IMR-90 (cell line): ENCODE results near the gene SAP30BP. TPM values are rescaled to one million over a fixed set of nuclear protein-coding genes. Genes with fewer than 3 reads are reported as not detected.

Source experiments
- ATAC-seq: fragments of 200-7000 bp; cut with Tn5 transposase; 2 replicates; pipeline ENCODE4 v1.9.1; 2020; ENCODE audit warnings: low read depth, mild to moderate bottlenecking, moderate library complexity
- BruUV-seq: library from RNA; stranded (reverse); fragments of 400-500 nt; replicated peaks from 2 replicates; lab custom pipeline; 2021; lab: Mats Ljungman, UMichigan
- CTCF ChIA-PET: fragments of 300-600 bp; formaldehyde crosslinking; extraction: SDS; loops from one replicate; lab custom pipeline; 2021; ENCODE audit warnings: antibody characterized with exemption; lab: Yijun Ruan, JAX
- POLR2A ChIA-PET: fragments of 300-600 bp; sonication (Branson Sonifier 250); formaldehyde crosslinking; loops from one replicate; lab custom pipeline; 2022; ENCODE audit warnings: antibody characterized with exemption; ENCODE audit not compliant: unreplicated experiment; lab: Charles Lee
- DNase-seq: peaks from one replicate; pipeline ENCODE4 v3.0.0; 2013
- H2AFZ ChIP-seq: replicated peaks from 2 replicates; pipeline ENCODE3; 2013; ENCODE audit warnings: low read length, mild to moderate bottlenecking; ENCODE audit not compliant: poor library complexity
- H2AK5ac ChIP-seq: 2 replicates; pipeline ENCODE4 v1.6.1; 2013; ENCODE audit warnings: low read depth, low read length, inconsistent platforms
- H2AK9ac ChIP-seq: replicated peaks from 2 replicates; pipeline ENCODE3; 2013; ENCODE audit warnings: mild to moderate bottlenecking, low read depth, low read length, moderate library complexity; ENCODE audit not compliant: poor library complexity
- H2BK120ac ChIP-seq: 2 replicates; pipeline ENCODE4 v1.6.1; 2013; ENCODE audit warnings: low read depth, low read length, inconsistent platforms
- H2BK15ac ChIP-seq: 3 replicates; pipeline ENCODE4 v1.6.1; 2013; ENCODE audit warnings: low read depth, low read length, inconsistent platforms
- H2BK20ac ChIP-seq: 2 replicates; pipeline ENCODE4 v1.6.1; 2013; ENCODE audit warnings: low read depth, mild to moderate bottlenecking, inconsistent platforms, low read length, moderate library complexity
- H2BK5ac ChIP-seq: 2 replicates; pipeline ENCODE4 v1.6.1; 2013; ENCODE audit warnings: mild to moderate bottlenecking, low read depth, low read length, inconsistent platforms; ENCODE audit not compliant: poor library complexity, severe bottlenecking
- H3K14ac ChIP-seq: replicated peaks from 2 replicates; pipeline ENCODE4 v1.6.1; 2013; ENCODE audit warnings: low read depth, low read length, inconsistent platforms
- H3K18ac ChIP-seq: 2 replicates; pipeline ENCODE4 v1.6.1; 2013; ENCODE audit warnings: low read depth, low read length, control low read depth
- H3K23ac ChIP-seq: 2 replicates; pipeline ENCODE4 v1.6.1; 2013; ENCODE audit warnings: low read depth, low read length, inconsistent platforms
- H3K27ac ChIP-seq: 2 replicates; pipeline ENCODE4 v1.5.1; 2013; ENCODE audit warnings: mild to moderate bottlenecking, control low read depth, low read length; ENCODE audit not compliant: insufficient read depth
- H3K27me3 ChIP-seq: 2 replicates; pipeline ENCODE4 v1.6.1; 2013; ENCODE audit warnings: low read length; ENCODE audit not compliant: control insufficient read depth, insufficient read depth
- H3K36me3 ChIP-seq: 2 replicates; pipeline ENCODE4 v1.6.1; 2013; ENCODE audit warnings: low read length, mixed read lengths; ENCODE audit not compliant: control insufficient read depth, insufficient read depth
- H3K4ac ChIP-seq: 2 replicates; pipeline ENCODE4 v1.6.1; 2013; ENCODE audit warnings: low read depth, low read length, inconsistent platforms
- H3K4me1 ChIP-seq: 2 replicates; pipeline ENCODE4 v1.6.1; 2013; ENCODE audit warnings: low read length, mixed read lengths; ENCODE audit not compliant: control insufficient read depth, insufficient read depth
- H3K4me2 ChIP-seq: 2 replicates; pipeline ENCODE4 v1.6.1; 2013; ENCODE audit warnings: low read depth, mild to moderate bottlenecking, control low read depth, low read length, moderate library complexity
- H3K4me3 ChIP-seq: 2 replicates; pipeline ENCODE4 v1.5.1; 2013; ENCODE audit warnings: low read depth, mild to moderate bottlenecking, control low read depth, low read length, moderate library complexity; ENCODE audit not compliant: insufficient read depth
- H3K56ac ChIP-seq: 2 replicates; pipeline ENCODE4 v1.6.1; 2013; ENCODE audit warnings: low read length, inconsistent platforms; ENCODE audit not compliant: insufficient read depth; ENCODE audit errors: extremely low read depth
- H3K79me1 ChIP-seq, 2 experiments: 2 replicates each; pipeline ENCODE4 v1.6.1; 2013; ENCODE audit warnings: low read length in 2 of 2, inconsistent platforms in 1 of 2, low read depth in 1 of 2
- H3K9ac ChIP-seq: 2 replicates; pipeline ENCODE4 v1.6.1; 2013; ENCODE audit warnings: low read depth, low read length, control low read depth
- H3K9me1 ChIP-seq: 2 replicates; pipeline ENCODE4 v1.6.1; 2013; ENCODE audit warnings: low read length, inconsistent platforms; ENCODE audit not compliant: insufficient read depth
- H3K9me3 ChIP-seq: 2 replicates; pipeline ENCODE4 v1.6.1; 2013; ENCODE audit warnings: low read length; ENCODE audit not compliant: control insufficient read depth, insufficient read depth
- H4K20me1 ChIP-seq: 2 replicates; pipeline ENCODE4 v1.6.1; 2013; ENCODE audit warnings: low read length, inconsistent platforms; ENCODE audit not compliant: insufficient read depth
- H4K5ac ChIP-seq: 2 replicates; pipeline ENCODE4 v1.6.1; 2013; ENCODE audit warnings: mild to moderate bottlenecking, low read depth, low read length, control low read depth
- H4K8ac ChIP-seq, 2 experiments: 2 replicates each; pipeline ENCODE4 v1.6.1; 2013; ENCODE audit warnings: low read depth in 2 of 2, low read length in 2 of 2, control low read depth in 1 of 2, inconsistent platforms in 1 of 2
- H4K91ac ChIP-seq: 2 replicates; pipeline ENCODE4 v1.6.1; 2013; ENCODE audit warnings: low read depth, low read length, inconsistent platforms; ENCODE audit not compliant: insufficient read depth
- BHLHE40 ChIP-seq: fragments of 150-350 bp; IDR thresholded peaks from 2 replicates; pipeline ENCODE4 v1.6.1; 2016; ENCODE audit warnings: mild to moderate bottlenecking, low read depth, low read length
- CEBPB ChIP-seq: IDR thresholded peaks from 2 replicates; pipeline ENCODE4 v1.6.1; 2012; ENCODE audit warnings: low read depth, low read length, improper control_type of control experiment
- CHD1 ChIP-seq: IDR thresholded peaks from 2 replicates; pipeline ENCODE4 v1.6.1; 2012; ENCODE audit warnings: low read depth, low read length, improper control_type of control experiment
- FOS ChIP-seq: fragments of 150-350 bp; IDR thresholded peaks from 2 replicates; pipeline ENCODE4 v1.6.1; 2016; ENCODE audit warnings: low read depth, low read length
- MAFK ChIP-seq: IDR thresholded peaks from 2 replicates; pipeline ENCODE4 v1.6.1; 2012; ENCODE audit warnings: low read depth, low read length, improper control_type of control experiment
- MAZ ChIP-seq: IDR thresholded peaks from 2 replicates; pipeline ENCODE4 v1.6.1; 2012; ENCODE audit warnings: low read depth, mild to moderate bottlenecking, low read length, improper control_type of control experiment, moderate library complexity, borderline replicate concordance
- MXI1 ChIP-seq: IDR thresholded peaks from 2 replicates; pipeline ENCODE4 v1.6.1; 2012; ENCODE audit warnings: low read depth, mild to moderate bottlenecking, low read length, moderate library complexity, borderline replicate concordance
- NFE2L2 ChIP-seq: fragments of 150-350 bp; IDR thresholded peaks from 2 replicates; pipeline ENCODE4 v1.6.1; 2016; ENCODE audit warnings: low read depth, mild to moderate bottlenecking, low read length
- POLR2A ChIP-seq: IDR thresholded peaks from 2 replicates; pipeline ENCODE4 v1.6.1; 2012; ENCODE audit warnings: mild to moderate bottlenecking, low read depth, low read length
- RAD21 ChIP-seq: IDR thresholded peaks from 2 replicates; pipeline ENCODE4 v1.6.1; 2012; ENCODE audit warnings: low read length, improper control_type of control experiment
- RCOR1 ChIP-seq: IDR thresholded peaks from 2 replicates; pipeline ENCODE4 v1.6.1; 2012; ENCODE audit warnings: mild to moderate bottlenecking, low read length, improper control_type of control experiment; ENCODE audit not compliant: insufficient replicate concordance
- RFX5 ChIP-seq: IDR thresholded peaks from 2 replicates; pipeline ENCODE4 v1.8.0; 2012; ENCODE audit warnings: low read depth, mild to moderate bottlenecking, low read length, moderate library complexity
- SMC3 ChIP-seq: fragments of 150-350 bp; IDR thresholded peaks from 2 replicates; pipeline ENCODE4 v1.6.1; 2016; ENCODE audit warnings: low read depth, mild to moderate bottlenecking, antibody characterized with exemption, low read length, moderate library complexity
- WGBS, 2 experiments: methylation state at CpG; one replicate each; pipeline versions ENCODE4 v1.1.5 to v1.1.7; 2013; ENCODE audit warnings: missing lambda C conversion rate in 2 of 2; ENCODE audit not compliant: insufficient read length in 1 of 2; ENCODE audit errors: extremely low coverage in 2 of 2; 5-methylcytosine and 5-hydroxymethylcytosine counted together
- dilution Hi-C: fragments of 300-500 bp; cut with HindIII; formaldehyde crosslinking; loops from one replicate; pipeline ENCODE4 v1.14.3; 2018; ENCODE audit warnings: low sequenced_read_pairs; ENCODE audit not compliant: unreplicated experiment
- in situ Hi-C: fragments of 300-500 bp; cut with MboI; formaldehyde crosslinking; loops from 3 replicates; pipeline ENCODE4 v1.14.3; 2019; ENCODE audit warnings: low sequenced_read_pairs, inconsistent platforms, mixed read lengths
- intact Hi-C: fragments of 100-400 bp; cut with micrococcal nuclease; formaldehyde crosslinking; loops from 2 replicates; pipeline ENCODE4 v1.10.0; 2022
- polyA plus RNA-seq, 3 experiments: library from polyadenylated mRNA; depleted of rRNA; stranded (reverse); fragments of >200 nt; gene quantifications; 2 replicates each; pipeline ENCODE4 v1.2.3, GENCODE V29; 2012; ENCODE audit warnings: low replicate concordance in 1 of 3
- total RNA-seq: library from RNA; depleted of rRNA; stranded (reverse); fragments of >200 nt; gene quantifications from 2 replicates; pipeline ENCODE4 v1.2.3, GENCODE V29; 2012
- TF ChIP-seq, protein P1 (sequence below): conservative IDR thresholded peaks from 2 replicates; pipeline ENCODE4 v1.5.1; 2012; ENCODE audit warnings: mild to moderate bottlenecking, low read depth, low read length, improper control_type of control experiment
- TF ChIP-seq, protein P2 (sequence below): fragments of 150-350 bp; IDR thresholded peaks from 2 replicates; pipeline ENCODE4 v1.6.1; 2017; ENCODE audit warnings: mild to moderate bottlenecking, antibody characterized with exemption, low read length, low read depth
- TF ChIP-seq, protein P3 (sequence below): fragments of 150-350 bp; IDR thresholded peaks from 2 replicates; pipeline ENCODE4 v1.6.1; 2016; ENCODE audit warnings: low read depth, mild to moderate bottlenecking, low read length, moderate library complexity, borderline replicate concordance

The SAP30BP gene
- total and polyA plus RNA-seq, 2 of the 4 experiments (the other 2 are of a cell fraction) = 70.4 to 139 TPM

DNA sequence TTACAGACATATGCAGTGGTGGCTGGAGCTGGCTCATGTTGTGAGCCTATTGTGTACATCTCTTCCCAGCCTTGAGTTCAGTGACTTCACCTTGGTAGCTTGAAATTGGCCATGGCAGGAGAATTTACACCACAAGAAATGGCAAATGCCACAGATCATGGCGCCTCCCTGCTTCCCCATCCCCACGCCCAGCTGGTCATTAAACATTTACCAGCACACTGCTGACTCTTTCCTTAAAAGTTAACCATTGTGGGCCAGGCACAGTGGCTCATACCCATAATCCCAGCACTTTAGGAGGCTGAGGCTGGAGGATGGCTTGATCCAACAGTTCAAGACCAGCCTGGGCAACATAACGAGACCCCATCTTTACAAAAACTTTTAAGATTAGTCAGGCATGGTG lies 31.5 kb downstream of the SAP30BP start:
- H3K36me3 ChIP-seq = peaks cover 64% of the 10 kb centered on the region
- CTCF ChIA-PET = interaction anchor here (0.5 kb wide), 1 partner anchor 713 kb away, joined by 3 read pairs; no protein-coding TSS in a partner anchor
- no peaks in the 10 kb centered on the region for H3K27me3 ChIP-seq
- intact Hi-C loops (no loop called here), dilution Hi-C loops (no loop called here), in situ Hi-C loops (no loop called here)
- H2AK9ac ChIP-seq = no peak overlapping the region
- peaks cover 40% of the 10 kb centered on the region for H4K20me1 ChIP-seq
- no peak overlapping the region for H3K14ac ChIP-seq
- no peak overlapping the region for H3K9ac ChIP-seq
- H2BK15ac ChIP-seq = no peak overlapping the region; the same call in 2 of the 3 replicates
- H3K4ac ChIP-seq = no peak overlapping the region
- POLR2A ChIA-PET = no interaction called here
- no peak overlapping the region for H3K23ac ChIP-seq
- no peak for DNase-seq
- H3K4me2 ChIP-seq = no peak overlapping the region
- no peaks in the 10 kb centered on the region for H3K9me3 ChIP-seq
- H2BK20ac ChIP-seq = no peak overlapping the region
- no peak overlapping the region for H2BK120ac ChIP-seq
- H3K18ac ChIP-seq = no peak overlapping the region
- H3K4me3 ChIP-seq = no peak overlapping the region
- peaks cover 32 to 88% of the 10 kb centered on the region in 2 experiments for H3K79me1 ChIP-seq
- WGBS, 2 experiments = no CpG with 5 or more reads among the region's 3 CpGs
- peaks cover 15% of the 10 kb centered on the region for H3K4me1 ChIP-seq
- no peak overlapping the region for H4K91ac ChIP-seq
- H3K27ac ChIP-seq = no peak overlapping the region
- H4K5ac ChIP-seq = no peak overlapping the region
- H4K8ac ChIP-seq = no peak overlapping the region
- no peak overlapping the region for H2AFZ ChIP-seq
- H3K9me1 ChIP-seq = peaks cover 36% of the 10 kb centered on the region
- no peak for TF ChIP-seq SMC3
- no peak for TF ChIP-seq NFE2L2
- no peak for TF ChIP-seq CEBPB
- no peak for TF ChIP-seq MXI1
- no peak for TF ChIP-seq CHD1
- TF ChIP-seq RFX5 = no peak
- TF ChIP-seq, protein P1, sequence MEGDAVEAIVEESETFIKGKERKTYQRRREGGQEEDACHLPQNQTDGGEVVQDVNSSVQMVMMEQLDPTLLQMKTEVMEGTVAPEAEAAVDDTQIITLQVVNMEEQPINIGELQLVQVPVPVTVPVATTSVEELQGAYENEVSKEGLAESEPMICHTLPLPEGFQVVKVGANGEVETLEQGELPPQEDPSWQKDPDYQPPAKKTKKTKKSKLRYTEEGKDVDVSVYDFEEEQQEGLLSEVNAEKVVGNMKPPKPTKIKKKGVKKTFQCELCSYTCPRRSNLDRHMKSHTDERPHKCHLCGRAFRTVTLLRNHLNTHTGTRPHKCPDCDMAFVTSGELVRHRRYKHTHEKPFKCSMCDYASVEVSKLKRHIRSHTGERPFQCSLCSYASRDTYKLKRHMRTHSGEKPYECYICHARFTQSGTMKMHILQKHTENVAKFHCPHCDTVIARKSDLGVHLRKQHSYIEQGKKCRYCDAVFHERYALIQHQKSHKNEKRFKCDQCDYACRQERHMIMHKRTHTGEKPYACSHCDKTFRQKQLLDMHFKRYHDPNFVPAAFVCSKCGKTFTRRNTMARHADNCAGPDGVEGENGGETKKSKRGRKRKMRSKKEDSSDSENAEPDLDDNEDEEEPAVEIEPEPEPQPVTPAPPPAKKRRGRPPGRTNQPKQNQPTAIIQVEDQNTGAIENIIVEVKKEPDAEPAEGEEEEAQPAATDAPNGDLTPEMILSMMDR = no peak
- TF ChIP-seq, protein P2, sequence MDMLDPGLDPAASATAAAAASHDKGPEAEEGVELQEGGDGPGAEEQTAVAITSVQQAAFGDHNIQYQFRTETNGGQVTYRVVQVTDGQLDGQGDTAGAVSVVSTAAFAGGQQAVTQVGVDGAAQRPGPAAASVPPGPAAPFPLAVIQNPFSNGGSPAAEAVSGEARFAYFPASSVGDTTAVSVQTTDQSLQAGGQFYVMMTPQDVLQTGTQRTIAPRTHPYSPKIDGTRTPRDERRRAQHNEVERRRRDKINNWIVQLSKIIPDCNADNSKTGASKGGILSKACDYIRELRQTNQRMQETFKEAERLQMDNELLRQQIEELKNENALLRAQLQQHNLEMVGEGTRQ = no peak
- TF ChIP-seq RAD21 = no peak
- TF ChIP-seq BHLHE40 = no peak
- no peak for TF ChIP-seq RCOR1
- TF ChIP-seq MAZ = no peak
- TF ChIP-seq FOS = no peak
- TF ChIP-seq, protein P3, sequence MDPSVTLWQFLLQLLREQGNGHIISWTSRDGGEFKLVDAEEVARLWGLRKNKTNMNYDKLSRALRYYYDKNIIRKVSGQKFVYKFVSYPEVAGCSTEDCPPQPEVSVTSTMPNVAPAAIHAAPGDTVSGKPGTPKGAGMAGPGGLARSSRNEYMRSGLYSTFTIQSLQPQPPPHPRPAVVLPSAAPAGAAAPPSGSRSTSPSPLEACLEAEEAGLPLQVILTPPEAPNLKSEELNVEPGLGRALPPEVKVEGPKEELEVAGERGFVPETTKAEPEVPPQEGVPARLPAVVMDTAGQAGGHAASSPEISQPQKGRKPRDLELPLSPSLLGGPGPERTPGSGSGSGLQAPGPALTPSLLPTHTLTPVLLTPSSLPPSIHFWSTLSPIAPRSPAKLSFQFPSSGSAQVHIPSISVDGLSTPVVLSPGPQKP = no peak
- TF ChIP-seq POLR2A = no peak
- no peak for TF ChIP-seq MAFK
- H2BK5ac ChIP-seq = no peak overlapping the region
- BruUV-seq = no TSS peak
- no peak overlapping the region for H2AK5ac ChIP-seq
- no peak for ATAC-seq
- no peak overlapping the region for H3K56ac ChIP-seq
